Motor neuron (in vitro differentiated cells): Measurements from ENCODE around the gene PPRC1. TPM values are rescaled to one million over a fixed set of nuclear protein-coding genes. Genes with fewer than 3 reads are reported as not detected.

Experiments
- ATAC-seq, 8 experiments: fragments of 200-7000 bp; cut with Tn5 transposase; replicated peaks in 6 of 8; 2 replicates each; pipeline ENCODE4 v1.8.0; 2021; ENCODE audit warnings: mild to moderate bottlenecking in 8 of 8, moderate library complexity in 8 of 8
- H3K27ac ChIP-seq, 2 donors: fragments of 250-450 bp; sonication (Bioruptor Pico); 2 replicates each; pipeline ENCODE4 v1.9.0; 2021; ENCODE audit warnings: antibody characterized with exemption in 2 of 2, mild to moderate bottlenecking in 2 of 2, moderate library complexity in 1 of 2
- H3K4me1 ChIP-seq, 2 donors: fragments of 250-450 bp; sonication (Bioruptor Pico); replicated peaks in 1 of 2; 2 replicates each; pipeline ENCODE4 v1.6.1; 2021; ENCODE audit warnings: antibody characterized with exemption in 2 of 2, mild to moderate bottlenecking in 2 of 2, moderate library complexity in 1 of 2
- H3K4me3 ChIP-seq, 5 donors: fragments of 250-450 bp; sonication (Bioruptor Pico); 2 replicates each; pipeline ENCODE4 v1.9.0; 2021; ENCODE audit warnings: antibody characterized with exemption in 5 of 5, mild to moderate bottlenecking in 5 of 5, moderate library complexity in 4 of 5
- WGBS, 10 experiments: fragments of 450-650 bp; shearing (Covaris generic); methylation state at CpG; one replicate each; pipeline ENCODE4 v1.0.0; 2022; 5-methylcytosine and 5-hydroxymethylcytosine counted together
- in situ Hi-C, 9 experiments: fragments of 400-800 bp; cut with MboI; loops; one replicate each; pipeline ENCODE4 v1.15.0; 2021; ENCODE audit warnings: low sequenced_read_pairs in 9 of 9, low pct_unique_long_range_greater_than_20kb in 2 of 9; ENCODE audit not compliant: unreplicated experiment in 9 of 9
- total RNA-seq, 8 experiments: library from RNA; unstranded; fragments of 300-600 nt; gene quantifications; 2 replicates each; pipeline versions ENCODE4 v1.2.3 to v1.2.4, GENCODE V29; 2022

Gene PPRC1
- total RNA-seq, 8 experiments from 2014 or later: 7.8 to 46.4 (median 15.3) TPM

DNA sequence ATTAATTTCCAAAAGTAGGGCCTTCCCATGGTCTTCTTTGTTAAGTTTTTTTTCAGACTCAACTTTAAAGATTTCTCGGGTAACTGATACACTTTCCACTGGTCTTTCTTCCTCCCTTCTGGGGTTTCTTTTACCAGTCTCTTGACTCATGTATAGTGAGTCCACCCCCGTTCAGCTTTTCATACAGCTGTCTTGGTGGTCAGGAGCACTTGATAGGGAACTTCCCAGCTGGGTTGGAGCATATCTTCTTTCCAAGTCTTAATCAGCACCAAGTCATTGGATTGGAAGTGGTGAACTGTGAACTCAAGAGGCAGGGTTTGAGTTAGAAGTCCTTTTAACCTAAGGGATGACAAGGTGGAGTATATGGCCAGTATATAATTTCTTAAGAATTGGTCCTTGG, 64.1 kb downstream of the PPRC1 start:
- H3K4me3 ChIP-seq: no peak overlapping the region
- 34 to 100% (median 84%) methylated on average over 1 to 2 of the region's 2 CpGs; no CpG with 5 or more reads in 2 of the 10 experiments for WGBS, 10 experiments
- in situ Hi-C loops: no loop called here
- no peak for ATAC-seq
- H3K4me1 ChIP-seq: no peaks in the 10 kb centered on the region
- no peak overlapping the region for H3K27ac ChIP-seq

GRCh38 chr10:102198027-102198426, 65.2 kb downstream of the PPRC1 start:
- no peak overlapping the region for H3K27ac ChIP-seq
- WGBS, 10 experiments: 22 to 59% (median 50%) methylated on average over 1 to 2 of the region's 2 CpGs; no CpG with 5 or more reads in 1 of the 10 experiments
- in situ Hi-C loops: no loop called here
- no peak for ATAC-seq
- no peak overlapping the region for H3K4me3 ChIP-seq
- H3K4me1 ChIP-seq: no peaks in the 10 kb centered on the region

Other genes with a start within 250 kb of the PPRC1 start
- gene ARMH3, start 76.9 kb upstream of the PPRC1 start, total RNA-seq: 10 to 100 TPM in 4 of 8 experiments, 1 to 10 TPM in 4; 5.5 to 18.3 (median 10.0) TPM
- 10 to 100 TPM in 6 of 8 experiments, 1 to 10 TPM in 2; 8.1 to 19.3 (median 13.6) TPM for gene HPS6, start 67.7 kb upstream of the PPRC1 start, total RNA-seq
- 100 to 1,000 TPM in 1 of 8 experiments, 10 to 100 TPM in 7; 36.7 to 132 (median 85.4) TPM for gene LDB1, start 12.7 kb upstream of the PPRC1 start, total RNA-seq
- gene NOLC1, start 19.3 kb downstream of the PPRC1 start, total RNA-seq: 100 to 1,000 TPM in 3 of 8 experiments, 10 to 100 TPM in 5; 63.5 to 149 (median 98.3) TPM
- 1 to 10 TPM in 1 of 8 experiments, under 1 TPM in 5, not detected in 2; 0.13 to 1.8 (median 0.41) TPM for gene ELOVL3, start 93.3 kb downstream of the PPRC1 start, total RNA-seq
- under 1 TPM in 4 of 8 experiments, not detected in 4; 0.05 to 0.33 (median 0.22) TPM for gene PITX3, start 108.5 kb downstream of the PPRC1 start, total RNA-seq
- 10 to 100 TPM; 28.4 to 47.8 (median 39.1) TPM for gene GBF1, start 112.5 kb downstream of the PPRC1 start, total RNA-seq